SU-DHL-6 (cell line): ENCODE measurements around the gene FAM184A.

Source experiments
- CTCF ChIP-seq: fragments of 200-600 bp; sonication (generic); IDR thresholded peaks from one replicate; pipeline ENCODE4 v1.5.1; 2017; ENCODE audit warnings: antibody characterized with exemption, mild to moderate bottlenecking, low read length, moderate library complexity; ENCODE audit not compliant: insufficient read depth, poor library complexity, severe bottlenecking
- EZH2phosphoT487 ChIP-seq: fragments of 200-600 bp; sonication (generic), shearing (Covaris generic); conservative IDR thresholded peaks from 2 replicates; pipeline ENCODE4 v1.6.1; 2018; ENCODE audit warnings: mild to moderate bottlenecking, antibody characterized with exemption, low read length, moderate library complexity, mixed read lengths

- TF ChIP-seq CTCF (no peak), EZH2phosphoT487 (no peak)
Measured at GRCh38 chr6:119122336-119122735, 43.9 kb upstream of the FAM184A start.
